GM12891 (cell line): Measurements from ENCODE around the gene LRRN1.

Experiments used
- PAX5 ChIP-seq: IDR thresholded peaks from 2 replicates; pipeline ENCODE4 v1.6.1; 2011; ENCODE audit warnings: low read length, moderate library complexity, mild to moderate bottlenecking; ENCODE audit not compliant: insufficient read depth, severe bottlenecking
- POLR2A ChIP-seq: IDR thresholded peaks from 2 replicates; pipeline ENCODE4 v1.6.1; 2011; ENCODE audit warnings: low read depth, low read length, control low read depth
- POLR2AphosphoS5 ChIP-seq: IDR thresholded peaks from 2 replicates; pipeline ENCODE4 v1.6.1; 2011; ENCODE audit warnings: low read depth, low read length, control low read depth
- POU2F2 ChIP-seq: IDR thresholded peaks from 2 replicates; pipeline ENCODE4 v1.6.1; 2011; ENCODE audit warnings: low read depth, mild to moderate bottlenecking, control low read depth, low read length, moderate library complexity
- SPI1 ChIP-seq: IDR thresholded peaks from 2 replicates; pipeline ENCODE4 v1.6.1; 2011; ENCODE audit warnings: low read depth, low read length, control low read depth
- TAF1 ChIP-seq: IDR thresholded peaks from 2 replicates; pipeline ENCODE4 v1.6.1; 2011; ENCODE audit warnings: low read depth, low read length, control low read depth

DNA sequence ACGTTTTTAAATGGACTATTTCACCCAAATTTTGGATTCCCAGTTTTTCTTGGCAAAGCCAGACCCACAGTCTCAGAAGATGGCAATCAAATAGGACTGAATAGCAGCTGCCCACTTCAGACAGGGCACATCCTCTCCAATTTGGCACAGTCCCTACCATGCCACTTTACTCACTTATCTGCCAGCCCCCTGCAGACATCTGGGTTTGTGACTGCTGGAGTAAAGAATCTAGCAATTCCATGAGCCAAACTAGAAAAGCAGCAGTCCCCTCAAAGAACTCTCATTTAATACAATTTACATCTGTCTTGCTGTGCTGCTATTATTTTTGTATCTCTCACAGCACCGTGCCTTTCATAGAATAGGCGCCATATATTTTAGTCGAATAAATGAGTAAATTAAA, 16.0 kb upstream of the LRRN1 start:
- no peak for TF ChIP-seq POLR2AphosphoS5
- TF ChIP-seq POLR2A, result no peak
- TF ChIP-seq TAF1, result no peak
- TF ChIP-seq SPI1, result no peak
- no peak for TF ChIP-seq PAX5
- TF ChIP-seq POU2F2, result no peak
